Stimulated activated effector memory CD8-positive, alpha-beta T cell treated with anti-CD3 and anti-CD28 coated beads, Interleukin-12 subunit alpha, Interleukin-12 subunit beta, amount 100 ng/mL, for 72 hours (primary cell): Measurements from ENCODE around the gene SYNE2.

ENCODE experiments used
- ATAC-seq: fragments of 150-1000 bp; cut with Tn5 transposase; 2 replicates; pipeline ENCODE4 v1.10.0; 2021
- DNase-seq, 2 donors: peaks; one replicate each; pipeline ENCODE4 v3.0.0; 2021 to 2022; ENCODE audit warnings: low spot score in 2 of 2
- H3K27ac Mint-ChIP-seq: one replicate; pipeline ENCODE4 v1.8.0; 2022; ENCODE audit warnings: mild to moderate bottlenecking, mixed read lengths
- H3K36me3 Mint-ChIP-seq: one replicate; pipeline ENCODE4 v1.8.0; 2022; ENCODE audit warnings: mild to moderate bottlenecking, mixed read lengths
- H3K4me1 Mint-ChIP-seq: one replicate; pipeline ENCODE4 v1.8.0; 2022; ENCODE audit warnings: mixed read lengths
- H3K4me3 Mint-ChIP-seq: one replicate; pipeline ENCODE4 v1.8.0; 2022; ENCODE audit warnings: mild to moderate bottlenecking, mixed read lengths
- H3K9me3 Mint-ChIP-seq: one replicate; pipeline ENCODE4 v1.8.0; 2022; ENCODE audit warnings: mixed read lengths

SYNE2 gene

GRCh38 chr14:63911404-63911803 lies 58.6 kb downstream of the SYNE2 start:
- Mint-ChIP-seq H3K36me3 (peaks cover 17% of the 10 kb centered on the region), H3K4me3 (peak overlapping the region; percentile 11), H3K4me1 (peaks cover 56% of the 10 kb centered on the region), H3K27ac (peak overlapping the region; percentile 24), H3K9me3 (no peaks in the 10 kb centered on the region)
- no peak for ATAC-seq
- DNase-seq, result no peak

- DNase-seq (no peak), ATAC-seq (no peak)
- Mint-ChIP-seq H3K27ac (peak overlapping the region; percentile 24), H3K4me1 (peaks cover 49% of the 10 kb centered on the region), H3K36me3 (peaks cover 17% of the 10 kb centered on the region), H3K9me3 (no peaks in the 10 kb centered on the region), H3K4me3 (no peak overlapping the region)
These were observed 59.5 kb downstream of the SYNE2 start for GRCh38 chr14:63912286-63912685.

- Mint-ChIP-seq H3K4me3 (no peak overlapping the region), H3K4me1 (peaks cover 6% of the 10 kb centered on the region), H3K27ac (no peak overlapping the region), H3K36me3 (peaks cover 2% of the 10 kb centered on the region), H3K9me3 (no peaks in the 10 kb centered on the region)
- ATAC-seq, result no peak
- no peak for DNase-seq
These were observed 65.6 kb downstream of the SYNE2 start for GRCh38 chr14:63918411-63918810.

GRCh38 chr14:63922696-63923421 lies 70.1 kb downstream of the SYNE2 start:
- Mint-ChIP-seq H3K27ac (no peak overlapping the region), H3K36me3 (no peaks in the 10 kb centered on the region), H3K4me3 (no peak overlapping the region), H3K4me1 (peaks cover 13% of the 10 kb centered on the region), H3K9me3 (peaks cover 4% of the 10 kb centered on the region)
- DNase-seq, result no peak
- ATAC-seq, result peak; percentile 50

GRCh38 chr14:63923422-63923752 lies 70.6 kb downstream of the SYNE2 start:
- H3K4me1 Mint-ChIP-seq, result peaks cover 13% of the 10 kb centered on the region
- no peak overlapping the region for H3K4me3 Mint-ChIP-seq
- no peak overlapping the region for H3K27ac Mint-ChIP-seq
- H3K36me3 Mint-ChIP-seq, result peaks cover 2% of the 10 kb centered on the region
- peaks cover 4% of the 10 kb centered on the region for H3K9me3 Mint-ChIP-seq
- ATAC-seq (no peak), DNase-seq (no peak)

GRCh38 chr14:63924375-63924774 lies 71.6 kb downstream of the SYNE2 start:
- peaks cover 4% of the 10 kb centered on the region for H3K9me3 Mint-ChIP-seq
- H3K36me3 Mint-ChIP-seq, result peaks cover 9% of the 10 kb centered on the region
- H3K27ac Mint-ChIP-seq, result no peak overlapping the region
- ATAC-seq (no peak), DNase-seq (no peak)
- peaks cover 13% of the 10 kb centered on the region for H3K4me1 Mint-ChIP-seq
- no peak overlapping the region for H3K4me3 Mint-ChIP-seq

- peak; percentile 57 for ATAC-seq
- Mint-ChIP-seq H3K27ac (peak overlapping the region; percentile 26), H3K9me3 (peaks cover 4% of the 10 kb centered on the region), H3K4me3 (no peak overlapping the region), H3K4me1 (peaks cover 13% of the 10 kb centered on the region), H3K36me3 (peaks cover 18% of the 10 kb centered on the region)
- DNase-seq, result no peak
These were observed 73.8 kb downstream of the SYNE2 start for GRCh38 chr14:63926641-63927040.

- Mint-ChIP-seq H3K9me3 (peaks cover 4% of the 10 kb centered on the region), H3K27ac (no peak overlapping the region), H3K4me1 (peaks cover 26% of the 10 kb centered on the region), H3K4me3 (no peak overlapping the region), H3K36me3 (peaks cover 18% of the 10 kb centered on the region)
- ATAC-seq (no peak), DNase-seq (no peak)
These were observed 76.0 kb downstream of the SYNE2 start for GRCh38 chr14:63928744-63929174.

GRCh38 chr14:63933110-63933509 lies 80.3 kb downstream of the SYNE2 start:
- ATAC-seq (peak; percentile 91), DNase-seq (no peak)
- Mint-ChIP-seq H3K36me3 (peaks cover 18% of the 10 kb centered on the region), H3K9me3 (no peaks in the 10 kb centered on the region), H3K27ac (peak overlapping the region; percentile 26), H3K4me3 (peak overlapping the region; percentile 21), H3K4me1 (peaks cover 22% of the 10 kb centered on the region)

- DNase-seq, result no peak
- H3K4me3 Mint-ChIP-seq, result peak overlapping the region; percentile 21
These were observed 80.9 kb downstream of the SYNE2 start for GRCh38 chr14:63933711-63934110.

GRCh38 chr14:63938198-63939005 lies 85.6 kb downstream of the SYNE2 start:
- ATAC-seq, result peak; percentile 72
- Mint-ChIP-seq H3K36me3 (peaks cover 21% of the 10 kb centered on the region), H3K9me3 (no peaks in the 10 kb centered on the region), H3K4me3 (no peak overlapping the region), H3K4me1 (peaks cover 12% of the 10 kb centered on the region), H3K27ac (no peak overlapping the region)
- DNase-seq, result peak in 1 of 2 donors; percentile 67

More at GRCh38 chr14:63933711-63934110, 80.9 kb downstream of the SYNE2 start:
- Mint-ChIP-seq H3K4me1 (peaks cover 22% of the 10 kb centered on the region), H3K27ac (peak overlapping the region; percentile 26), H3K9me3 (no peaks in the 10 kb centered on the region), H3K36me3 (peaks cover 12% of the 10 kb centered on the region)
- ATAC-seq, result no peak

GRCh38 chr14:63939006-63939270 lies 86.1 kb downstream of the SYNE2 start:
- Mint-ChIP-seq H3K4me1 (peaks cover 7% of the 10 kb centered on the region), H3K9me3 (no peaks in the 10 kb centered on the region), H3K27ac (no peak overlapping the region), H3K4me3 (no peak overlapping the region), H3K36me3 (peaks cover 21% of the 10 kb centered on the region)
- ATAC-seq (no peak), DNase-seq (no peak)

GRCh38 chr14:63940387-63940786 lies 87.6 kb downstream of the SYNE2 start:
- peak; percentile 53 for ATAC-seq
- H3K36me3 Mint-ChIP-seq, result peaks cover 22% of the 10 kb centered on the region
- H3K9me3 Mint-ChIP-seq, result no peaks in the 10 kb centered on the region
- H3K27ac Mint-ChIP-seq, result peak overlapping the region; percentile 71
- H3K4me1 Mint-ChIP-seq, result no peaks in the 10 kb centered on the region
- peak overlapping the region; percentile 45 for H3K4me3 Mint-ChIP-seq
- peak in 1 of 2 donors; percentile 38 for DNase-seq

- no peak overlapping the region for H3K4me3 Mint-ChIP-seq
- DNase-seq (no peak), ATAC-seq (peak; percentile 86)
- no peaks in the 10 kb centered on the region for H3K9me3 Mint-ChIP-seq
- peak overlapping the region; percentile 71 for H3K27ac Mint-ChIP-seq
- no peaks in the 10 kb centered on the region for H3K4me1 Mint-ChIP-seq
- H3K36me3 Mint-ChIP-seq, result peaks cover 28% of the 10 kb centered on the region
These were observed 88.2 kb downstream of the SYNE2 start for GRCh38 chr14:63941023-63941422.

- peaks cover 48% of the 10 kb centered on the region for H3K36me3 Mint-ChIP-seq
- H3K9me3 Mint-ChIP-seq, result no peaks in the 10 kb centered on the region
- ATAC-seq (no peak), DNase-seq (no peak)
- H3K27ac Mint-ChIP-seq, result peak overlapping the region; percentile 12
- no peak overlapping the region for H3K4me3 Mint-ChIP-seq
- peaks cover 10% of the 10 kb centered on the region for H3K4me1 Mint-ChIP-seq
These were observed 96.9 kb downstream of the SYNE2 start for GRCh38 chr14:63949696-63950095.

- DNase-seq (no peak), ATAC-seq (no peak)
- Mint-ChIP-seq H3K4me1 (peaks cover 14% of the 10 kb centered on the region), H3K4me3 (no peak overlapping the region), H3K36me3 (peaks cover 47% of the 10 kb centered on the region), H3K27ac (no peak overlapping the region), H3K9me3 (no peaks in the 10 kb centered on the region)
These were observed 98.2 kb downstream of the SYNE2 start for GRCh38 chr14:63951021-63951420.
